Midbrain (tissue), 1 donor: ENCODE data around the gene NELL1.
"Not testable (repeated sequence)": the region's sequence is repeated elsewhere in the genome, so short reads cannot be mapped to it uniquely, and the experiment has no call there.

Experiments
- DNase-seq: peaks from one replicate; lab custom pipeline; 2025; lab: John Stamatoyannopoulos, UW

Gene NELL1

GRCh38 chr11:21110415-21110814 lies 441.0 kb downstream of the NELL1 start:
- no peak for DNase-seq

GRCh38 chr11:21113876-21114275 lies 444.5 kb downstream of the NELL1 start:
- DNase-seq: no peak

- DNase-seq: no peak
These were observed 446.6 kb downstream of the NELL1 start for GRCh38 chr11:21116009-21116408.

GRCh38 chr11:21119411-21119810 lies 450.0 kb downstream of the NELL1 start:
- DNase-seq: no peak

- no peak for DNase-seq
These were observed 452.6 kb downstream of the NELL1 start for GRCh38 chr11:21121991-21122390.

GRCh38 chr11:21122523-21122922 lies 453.1 kb downstream of the NELL1 start:
- DNase-seq: no peak

GRCh38 chr11:21132146-21132720 lies 462.8 kb downstream of the NELL1 start:
- no peak for DNase-seq

GRCh38 chr11:21133244-21133643 lies 463.9 kb downstream of the NELL1 start:
- DNase-seq: no peak

- DNase-seq: no peak
These were observed 464.3 kb downstream of the NELL1 start for GRCh38 chr11:21133722-21134121.

GRCh38 chr11:21137803-21138202 lies 468.4 kb downstream of the NELL1 start:
- DNase-seq: no peak

GRCh38 chr11:21141557-21141956 lies 472.2 kb downstream of the NELL1 start:
- DNase-seq: not testable (repeated sequence)

GRCh38 chr11:21142007-21142406 lies 472.6 kb downstream of the NELL1 start:
- DNase-seq: no peak

- DNase-seq: no peak
These were observed 475.1 kb downstream of the NELL1 start for GRCh38 chr11:21144531-21144930.

GRCh38 chr11:21148376-21148775 lies 479.0 kb downstream of the NELL1 start:
- DNase-seq: no peak

- DNase-seq: no peak
These were observed 490.8 kb downstream of the NELL1 start for GRCh38 chr11:21160140-21160539.

- DNase-seq: no peak
These were observed 500.3 kb downstream of the NELL1 start for GRCh38 chr11:21169639-21170038.

- no peak for DNase-seq
These were observed 504.1 kb downstream of the NELL1 start for GRCh38 chr11:21173476-21173875.

- no peak for DNase-seq
These were observed 505.4 kb downstream of the NELL1 start for GRCh38 chr11:21174781-21175180.

GRCh38 chr11:21177379-21177778 lies 508.0 kb downstream of the NELL1 start:
- DNase-seq: no peak

- no peak for DNase-seq
These were observed 510.4 kb downstream of the NELL1 start for GRCh38 chr11:21179770-21180169.

GRCh38 chr11:21180182-21180581 lies 510.8 kb downstream of the NELL1 start:
- no peak for DNase-seq

- DNase-seq: no peak
These were observed 516.6 kb downstream of the NELL1 start for GRCh38 chr11:21185959-21186358.

- no peak for DNase-seq
These were observed 520.8 kb downstream of the NELL1 start for GRCh38 chr11:21190181-21190580.

- DNase-seq: no peak
These were observed 526.6 kb downstream of the NELL1 start for GRCh38 chr11:21195995-21196394.

- no peak for DNase-seq
These were observed 529.1 kb downstream of the NELL1 start for GRCh38 chr11:21198498-21198897.
